Keratinocyte (primary cell): ENCODE measurements around the gene CYP2E1. TPM values are rescaled to one million over a fixed set of nuclear protein-coding genes. Genes with fewer than 3 reads are reported as not detected.
"Not testable (repeated sequence)": the region's sequence is repeated elsewhere in the genome, so short reads cannot be mapped to it uniquely, and the experiment has no call there.

ENCODE experiments used
- DNase-seq: peaks from one replicate; pipeline ENCODE4 v3.0.0-alpha.2; 2011; ENCODE audit warnings: low read depth, missing footprints, low spot score
- FAIRE-seq: peaks from 2 replicates; lab custom pipeline; 2011; peaks lifted over from hg19 to GRCh38; lab: Jason Lieb, UNC
- H2AFZ ChIP-seq: 2 replicates; pipeline ENCODE4 v1.6.0; 2012; ENCODE audit warnings: low read length, control low read depth, inconsistent platforms; ENCODE audit not compliant: control insufficient read depth
- H3K27ac ChIP-seq: 2 replicates; pipeline ENCODE4 v1.5.1; 2011; ENCODE audit warnings: low read length; ENCODE audit not compliant: control insufficient read depth, insufficient read depth
- H3K27me3 ChIP-seq: 3 replicates; pipeline ENCODE4 v1.6.0; 2011; ENCODE audit warnings: low read length; ENCODE audit not compliant: control insufficient read depth, insufficient read depth; ENCODE audit errors: extremely low read depth
- H3K36me3 ChIP-seq, 2 experiments: 2 replicates in 1 of 2; 3 replicates in 1 of 2; pipeline ENCODE4 v1.5.1; 2011; ENCODE audit warnings: low read length in 2 of 2, mild to moderate bottlenecking in 1 of 2; ENCODE audit not compliant: control insufficient read depth in 2 of 2, insufficient read depth in 2 of 2; ENCODE audit errors: extremely low read depth in 1 of 2
- H3K4me1 ChIP-seq: 3 replicates; pipeline ENCODE4 v1.5.1; 2011; ENCODE audit warnings: low read length; ENCODE audit not compliant: control insufficient read depth, insufficient read depth; ENCODE audit errors: extremely low read depth
- H3K4me2 ChIP-seq: 3 replicates; pipeline ENCODE4 v1.6.0; 2011; ENCODE audit warnings: low read depth, low read length; ENCODE audit not compliant: control insufficient read depth, insufficient read depth; ENCODE audit errors: extremely low read depth
- H3K4me3 ChIP-seq, 3 experiments: fragments of 200-600 bp in 1 of 3; sonication (generic) in 1 of 3; 2 replicates in 2 of 3; 3 replicates in 1 of 3; pipeline ENCODE4 v1.5.1; 2011 to 2016; ENCODE audit warnings: low read length in 3 of 3, mild to moderate bottlenecking in 3 of 3, control low read depth in 2 of 3, inconsistent platforms in 1 of 3, low read depth in 1 of 3, mixed read lengths in 1 of 3, mixed run types in 1 of 3, moderate library complexity in 1 of 3; ENCODE audit not compliant: control insufficient read depth in 2 of 3, insufficient read depth in 2 of 3; ENCODE audit errors: extremely low read depth in 1 of 3
- H3K79me2 ChIP-seq: 2 replicates; pipeline ENCODE4 v1.6.0; 2012; ENCODE audit warnings: low read length; ENCODE audit not compliant: control insufficient read depth, insufficient read depth
- H3K9ac ChIP-seq: 3 replicates; pipeline ENCODE4 v1.6.0; 2011; ENCODE audit warnings: low read length; ENCODE audit not compliant: control insufficient read depth, insufficient read depth; ENCODE audit errors: extremely low read depth
- H3K9me1 ChIP-seq: 3 replicates; pipeline ENCODE4 v1.6.0; 2011; ENCODE audit warnings: low read length; ENCODE audit not compliant: control insufficient read depth, insufficient read depth; ENCODE audit errors: extremely low read depth
- H3K9me3 ChIP-seq: 2 replicates; pipeline ENCODE4 v1.5.1; 2012; ENCODE audit warnings: low read depth, low read length; ENCODE audit not compliant: control insufficient read depth
- H4K20me1 ChIP-seq: 3 replicates; pipeline ENCODE4 v1.6.0; 2011; ENCODE audit warnings: low read length; ENCODE audit not compliant: control insufficient read depth, insufficient read depth; ENCODE audit errors: extremely low read depth
- EZH2 ChIP-seq: IDR thresholded peaks from one replicate; pipeline ENCODE4 v1.6.1; 2012; ENCODE audit warnings: inconsistent platforms, mild to moderate bottlenecking, low read length, moderate library complexity
- dilution Hi-C: fragments of 300-500 bp; cut with MboI; formaldehyde crosslinking; loops from one replicate; pipeline ENCODE4 v1.7.0; 2020; ENCODE audit warnings: low sequenced_read_pairs; ENCODE audit not compliant: extremely low pct_ligation_motif_present
- polyA plus RNA-seq, 5 experiments: library from polyadenylated mRNA; depleted of rRNA in 3 of 5; stranded (reverse) in 3 of 5; stranded (forward) in 1 of 5; unstranded in 1 of 5; fragments of >200 nt; gene quantifications; 1 replicate in 1 of 5; 2 replicates in 3 of 5; 3 replicates in 1 of 5; pipeline versions ENCODE4 v1.2.1 to v1.2.3, GENCODE V29; 2011 to 2012; ENCODE audit warnings: missing spikeins in 2 of 5, low read depth in 1 of 5, low replicate concordance in 1 of 5
- TF ChIP-seq, protein P1 (sequence below), 3 experiments: IDR thresholded peaks in 1 of 3; conservative IDR thresholded peaks in 1 of 3; optimal IDR thresholded peaks in 1 of 3; 2 replicates in 2 of 3; 3 replicates in 1 of 3; pipeline versions ENCODE3 to v1.5.1; 2011; ENCODE audit warnings: low read length in 3 of 3, mild to moderate bottlenecking in 3 of 3, moderate library complexity in 2 of 3, control low read depth in 1 of 3, inconsistent platforms in 1 of 3; ENCODE audit not compliant: insufficient read depth in 2 of 3; ENCODE audit errors: extremely low read depth in 1 of 3

CYP2E1 gene
- polyA plus RNA-seq, 1 donor (not counting 4 experiments of a cell fraction or from before 2014, with no cell fraction given), result 0.77 TPM

DNA sequence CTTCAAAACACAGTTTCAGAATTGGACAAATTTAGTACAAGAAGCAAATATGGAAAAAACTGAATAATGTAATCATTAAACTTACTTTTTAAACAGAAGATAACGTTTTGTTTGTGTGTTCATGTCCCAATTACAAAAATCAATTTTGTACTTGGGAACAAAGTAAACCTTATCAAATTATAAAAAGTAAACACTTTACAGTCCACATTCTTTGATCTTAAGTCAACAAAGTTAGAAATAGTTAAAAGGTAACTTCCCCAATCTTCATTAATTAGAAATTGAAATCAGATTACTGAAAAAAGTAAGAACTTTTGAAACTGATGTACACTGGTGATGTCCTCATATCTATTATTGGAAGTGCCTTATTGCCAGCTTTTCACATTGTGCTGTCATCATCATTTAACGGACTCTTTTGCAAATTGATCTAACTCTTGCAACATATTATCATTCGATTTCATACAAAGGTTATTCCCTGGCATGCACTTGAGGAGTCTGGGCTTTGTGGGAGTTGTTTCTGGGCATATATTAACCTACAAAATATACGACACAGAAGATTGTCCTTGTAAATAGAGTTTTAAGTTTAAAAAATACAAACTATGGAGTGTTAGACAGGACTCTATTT lies 15.1 kb upstream of the CYP2E1 start:
- Histone ChIP-seq H4K20me1 (no peaks in the 10 kb centered on the region), H3K9ac (no peak overlapping the region), H2AFZ (no peak overlapping the region), H3K4me1 (no peaks in the 10 kb centered on the region), H3K9me3 (no peaks in the 10 kb centered on the region), H3K4me3 (no peak overlapping the region), H3K27me3 (no peaks in the 10 kb centered on the region), H3K79me2 (no peaks in the 10 kb centered on the region), H3K4me2 (no peak overlapping the region), H3K36me3 (no peaks in the 10 kb centered on the region), H3K27ac (no peak overlapping the region), H3K9me1 (no peaks in the 10 kb centered on the region)
- DNase-seq (no peak), FAIRE-seq (no peak)
- TF ChIP-seq EZH2, result no peak
- TF ChIP-seq, protein P1, sequence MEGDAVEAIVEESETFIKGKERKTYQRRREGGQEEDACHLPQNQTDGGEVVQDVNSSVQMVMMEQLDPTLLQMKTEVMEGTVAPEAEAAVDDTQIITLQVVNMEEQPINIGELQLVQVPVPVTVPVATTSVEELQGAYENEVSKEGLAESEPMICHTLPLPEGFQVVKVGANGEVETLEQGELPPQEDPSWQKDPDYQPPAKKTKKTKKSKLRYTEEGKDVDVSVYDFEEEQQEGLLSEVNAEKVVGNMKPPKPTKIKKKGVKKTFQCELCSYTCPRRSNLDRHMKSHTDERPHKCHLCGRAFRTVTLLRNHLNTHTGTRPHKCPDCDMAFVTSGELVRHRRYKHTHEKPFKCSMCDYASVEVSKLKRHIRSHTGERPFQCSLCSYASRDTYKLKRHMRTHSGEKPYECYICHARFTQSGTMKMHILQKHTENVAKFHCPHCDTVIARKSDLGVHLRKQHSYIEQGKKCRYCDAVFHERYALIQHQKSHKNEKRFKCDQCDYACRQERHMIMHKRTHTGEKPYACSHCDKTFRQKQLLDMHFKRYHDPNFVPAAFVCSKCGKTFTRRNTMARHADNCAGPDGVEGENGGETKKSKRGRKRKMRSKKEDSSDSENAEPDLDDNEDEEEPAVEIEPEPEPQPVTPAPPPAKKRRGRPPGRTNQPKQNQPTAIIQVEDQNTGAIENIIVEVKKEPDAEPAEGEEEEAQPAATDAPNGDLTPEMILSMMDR (optimal IDR thresholded peaks at IDR 0.05 in 1 of 3, IDR thresholded peaks at IDR 0.05 in 1 of 3, conservative IDR thresholded peaks at IDR 0.05 in 1 of 3; ENCODE audit: extremely low read depth in 1 of 3, insufficient read depth in 2 of 3, low read length in 3 of 3), result no peak
- dilution Hi-C loops, result no loop called here

DNA sequence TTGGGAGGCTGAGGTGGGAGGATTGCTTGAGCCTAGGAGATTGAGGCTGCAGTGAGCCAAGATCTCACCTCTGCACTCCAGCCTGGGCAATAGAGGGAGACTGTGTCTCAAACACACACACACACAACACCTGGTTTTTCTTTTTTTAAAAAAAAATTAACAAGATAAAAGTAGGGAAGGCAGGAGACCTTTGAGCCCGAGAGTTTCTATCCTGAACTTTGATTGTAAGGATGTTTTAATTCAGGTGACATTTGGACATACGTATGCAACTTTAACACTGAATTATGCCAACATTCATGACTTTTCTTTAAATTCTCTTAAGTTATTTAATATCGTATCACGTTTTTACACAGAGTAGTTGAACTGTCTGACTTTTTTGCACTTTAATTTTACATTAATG lies 11.7 kb upstream of the CYP2E1 start:
- dilution Hi-C loops, result no loop called here
- H3K4me1 ChIP-seq, result peaks cover 3% of the 10 kb centered on the region
- H3K4me3 ChIP-seq, result no peak overlapping the region
- no peaks in the 10 kb centered on the region for H3K9me3 ChIP-seq
- H3K9me1 ChIP-seq, result no peaks in the 10 kb centered on the region
- H3K27me3 ChIP-seq, result no peaks in the 10 kb centered on the region
- H3K36me3 ChIP-seq, result no peaks in the 10 kb centered on the region
- no peak for TF ChIP-seq EZH2
- no peaks in the 10 kb centered on the region for H4K20me1 ChIP-seq
- H3K27ac ChIP-seq, result no peak overlapping the region
- no peak overlapping the region for H3K4me2 ChIP-seq
- H3K79me2 ChIP-seq, result no peaks in the 10 kb centered on the region
- no peak for DNase-seq
- FAIRE-seq, result no peak
- no peak overlapping the region for H3K9ac ChIP-seq
- H2AFZ ChIP-seq, result no peak overlapping the region

DNA sequence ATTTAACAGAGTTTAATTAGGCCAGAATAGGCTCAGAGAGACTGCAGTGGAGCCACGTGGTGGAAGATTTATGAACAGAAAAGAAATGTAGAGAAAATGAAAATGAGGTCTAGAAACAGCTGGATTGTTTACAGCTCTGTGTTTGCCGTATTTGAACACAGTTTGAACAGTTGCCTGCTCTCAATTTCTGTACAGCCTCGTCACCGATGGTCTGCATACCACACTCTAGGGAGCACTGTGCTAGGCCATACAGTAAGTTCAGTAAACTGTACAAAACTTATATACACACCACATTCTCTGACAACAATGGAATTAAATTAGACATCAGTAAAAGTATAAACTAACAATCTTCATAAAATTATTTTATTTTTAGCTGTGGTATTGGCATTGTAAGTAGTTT lies 11.1 kb upstream of the CYP2E1 start:
- no peak overlapping the region for H3K27ac ChIP-seq
- FAIRE-seq, result no peak
- H3K4me2 ChIP-seq, result no peak overlapping the region
- peaks cover 4% of the 10 kb centered on the region for H3K4me1 ChIP-seq
- H4K20me1 ChIP-seq, result no peaks in the 10 kb centered on the region
- H2AFZ ChIP-seq, result no peak overlapping the region
- no peak for DNase-seq
- no peaks in the 10 kb centered on the region for H3K9me3 ChIP-seq
- dilution Hi-C loops, result no loop called here
- H3K27me3 ChIP-seq, result no peaks in the 10 kb centered on the region
- no peak for TF ChIP-seq EZH2
- TF ChIP-seq, protein P1 (optimal IDR thresholded peaks at IDR 0.05 in 1 of 3, IDR thresholded peaks at IDR 0.05 in 1 of 3, conservative IDR thresholded peaks at IDR 0.05 in 1 of 3; ENCODE audit: extremely low read depth in 1 of 3, insufficient read depth in 2 of 3, low read length in 3 of 3), result no peak
- H3K79me2 ChIP-seq, result no peaks in the 10 kb centered on the region
- no peak overlapping the region for H3K4me3 ChIP-seq
- no peaks in the 10 kb centered on the region for H3K9me1 ChIP-seq
- no peaks in the 10 kb centered on the region for H3K36me3 ChIP-seq
- H3K9ac ChIP-seq, result no peak overlapping the region

DNA sequence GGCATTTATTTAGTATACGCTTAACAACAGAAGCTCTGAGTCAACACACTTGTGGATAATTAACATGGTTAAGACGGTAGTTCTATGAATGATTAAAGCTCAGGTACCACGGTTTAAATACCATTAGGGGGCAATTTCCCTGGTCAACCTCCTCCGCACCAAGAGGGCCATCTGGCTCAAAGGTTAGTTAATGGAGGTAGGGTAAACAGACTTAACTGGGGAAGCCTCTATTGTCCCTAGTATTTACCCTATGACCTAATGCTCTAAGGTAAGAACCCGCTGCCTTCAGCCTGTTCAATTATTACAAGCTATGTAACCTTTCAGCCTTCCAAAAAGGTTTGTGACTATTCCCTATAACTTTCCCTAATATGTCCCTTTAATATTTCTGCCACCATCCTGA lies 8.6 kb upstream of the CYP2E1 start:
- H3K4me3 ChIP-seq, DNase-seq, H4K20me1 ChIP-seq, H3K27ac ChIP-seq, H3K9me1 ChIP-seq, dilution Hi-C loops, H3K27me3 ChIP-seq, H3K4me1 ChIP-seq, FAIRE-seq, H3K36me3 ChIP-seq, H3K9ac ChIP-seq, H3K9me3 ChIP-seq, H3K79me2 ChIP-seq, H2AFZ ChIP-seq, H3K4me2 ChIP-seq: not testable (repeated sequence)
